Mammary epithelial cell (primary cell): ENCODE data around the gene TGFBR3L.

Experiments used
- CTCF ChIP-seq, 2 donors: IDR thresholded peaks in 1 of 2; conservative IDR thresholded peaks in 1 of 2; 2 replicates each; pipeline ENCODE4 v1.5.1; 2011 to 2012; ENCODE audit warnings: inconsistent platforms in 2 of 2, low read length in 2 of 2, mild to moderate bottlenecking in 2 of 2, control low read depth in 1 of 2, low read depth in 1 of 2; ENCODE audit not compliant: insufficient read depth in 1 of 2; ENCODE audit errors: extremely low read depth in 1 of 2
- EZH2 ChIP-seq: IDR thresholded peaks from 2 replicates; pipeline ENCODE4 v1.6.1; 2012; ENCODE audit warnings: low read length, inconsistent platforms, borderline replicate concordance

GRCh38 chr19:7968008-7968795 is 53.6 kb downstream of the TGFBR3L start:
- TF ChIP-seq CTCF (conservative IDR thresholded peaks at IDR 0.05 in 1 of 2, IDR thresholded peaks at IDR 0.05 in 1 of 2; ENCODE audit: extremely low read depth in 1 of 2, insufficient read depth in 1 of 2, low read depth in 1 of 2, low read length in 2 of 2) = no peak
- no peak for TF ChIP-seq EZH2
